ENCODE measurements around the gene BANP.
"Not testable (repeated sequence)": the region's sequence is repeated elsewhere in the genome, so short reads cannot be mapped to it uniquely, and the experiment has no call there.

BANP gene

DNA sequence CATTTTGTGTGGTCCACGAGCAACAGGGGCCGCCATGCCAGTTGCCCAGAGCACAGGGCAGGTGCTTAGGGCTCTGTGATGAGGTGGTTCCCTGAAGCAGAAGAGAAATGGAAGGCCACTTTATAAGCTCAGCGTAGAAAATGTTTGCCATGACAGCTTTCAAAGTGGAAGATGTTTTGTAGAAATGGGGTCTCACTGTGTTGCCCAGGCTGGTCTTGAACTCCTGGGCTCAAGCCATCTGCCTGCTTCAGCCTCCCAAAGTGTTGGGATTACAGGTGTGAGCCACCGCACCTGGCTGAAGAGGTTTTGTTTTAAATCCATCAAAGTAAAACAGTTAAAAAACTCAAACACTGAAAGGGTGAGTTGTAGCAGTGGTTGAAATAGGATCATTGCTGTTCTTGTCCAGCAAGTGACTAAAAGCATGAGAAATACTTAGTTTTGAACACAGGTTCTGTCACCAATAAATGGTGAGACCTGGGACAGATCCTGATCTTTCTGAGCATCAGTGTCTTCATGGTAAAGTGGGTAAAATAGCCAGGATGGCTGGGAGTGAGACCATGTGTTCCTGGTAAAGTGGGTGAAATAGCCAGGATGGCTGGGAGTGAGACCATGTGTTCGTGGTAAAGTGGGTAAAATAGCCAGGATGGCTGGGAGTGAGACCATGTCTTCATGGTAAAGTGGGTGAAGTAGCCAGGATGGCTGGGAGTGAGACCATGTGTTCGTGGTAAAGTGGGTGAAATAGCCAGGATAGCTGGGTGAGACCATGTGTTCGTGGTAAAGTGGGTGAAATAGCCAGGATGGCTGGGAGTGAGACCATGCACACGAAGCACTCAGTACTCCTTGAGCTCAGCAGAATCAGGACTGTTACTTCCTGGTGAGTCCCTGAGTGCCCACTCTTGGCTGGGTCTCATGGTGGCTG is 46.0 kb downstream of the BANP start:
- DNase-seq (ENCODE audit: low spot score): no peak

DNA sequence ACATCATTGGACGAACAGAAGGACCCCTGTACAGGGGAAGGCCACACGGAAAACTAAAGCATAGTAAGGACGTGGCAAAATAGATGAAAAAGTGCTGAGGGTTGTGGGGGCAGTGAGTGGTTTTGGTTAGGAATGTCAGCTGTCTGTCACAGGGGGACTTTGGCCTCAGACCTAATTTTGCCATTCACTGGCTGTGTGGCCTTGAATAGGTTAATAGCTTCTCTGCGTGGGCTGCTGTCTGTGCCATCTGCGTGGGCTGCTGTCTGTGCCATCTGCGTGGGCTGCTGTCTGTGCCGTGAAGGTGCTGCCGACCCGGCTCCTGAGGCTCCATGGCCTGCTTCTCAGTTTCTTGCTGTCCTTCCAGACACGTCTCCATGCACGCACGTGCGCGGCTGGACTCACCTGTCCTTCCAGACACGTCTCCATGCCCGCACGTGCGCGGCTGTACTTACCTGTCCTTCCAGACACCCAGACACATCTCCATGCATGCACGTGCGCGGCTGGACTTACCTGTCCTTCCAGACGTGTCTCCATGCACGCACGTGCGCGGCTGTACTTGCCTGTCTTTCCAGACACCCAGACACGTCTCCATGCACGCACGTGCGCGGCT is 47.1 kb downstream of the BANP start:
- DNase-seq (ENCODE audit: low spot score): not testable (repeated sequence)

DNA sequence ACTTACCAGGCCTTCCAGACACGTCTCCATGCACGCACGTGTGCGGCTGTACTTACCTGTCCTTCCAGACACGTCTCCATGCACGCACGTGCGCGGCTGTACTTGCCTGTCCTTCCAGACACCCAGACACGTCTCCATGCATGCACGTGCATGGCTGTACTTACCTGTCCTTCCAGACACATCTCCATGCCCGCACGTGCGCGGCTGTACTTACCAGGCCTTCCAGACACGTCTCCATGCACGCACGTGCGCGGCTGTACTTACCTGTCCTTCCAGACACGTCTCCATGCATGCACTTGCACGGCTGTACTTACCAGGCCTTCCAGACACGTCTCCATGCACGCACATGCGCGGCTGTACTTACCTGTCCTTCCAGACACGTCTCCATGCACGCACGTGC is 47.8 kb downstream of the BANP start:
- DNase-seq (ENCODE audit: low spot score): not testable (repeated sequence)

DNA sequence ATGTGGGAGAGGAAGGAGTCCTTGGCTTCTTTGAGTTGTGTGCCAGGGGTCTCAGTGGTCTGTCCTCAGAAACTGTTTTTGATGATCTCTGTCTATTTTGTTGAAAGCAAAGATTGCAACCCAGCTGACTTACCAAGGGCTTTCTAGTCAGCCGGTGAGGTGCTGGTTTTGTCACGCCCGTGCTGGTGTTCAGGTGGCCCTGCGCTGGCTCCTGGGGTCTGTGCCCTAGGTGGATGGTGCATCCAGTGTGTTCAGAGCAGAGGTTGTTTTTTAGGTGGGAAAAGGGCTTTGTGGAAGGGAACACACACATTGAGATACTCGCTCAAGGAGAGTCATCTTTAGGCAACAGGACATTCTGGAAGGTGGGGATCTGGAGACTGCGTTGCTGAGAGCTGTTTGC is 51.0 kb downstream of the BANP start:
- DNase-seq (ENCODE audit: low spot score): no peak

DNA sequence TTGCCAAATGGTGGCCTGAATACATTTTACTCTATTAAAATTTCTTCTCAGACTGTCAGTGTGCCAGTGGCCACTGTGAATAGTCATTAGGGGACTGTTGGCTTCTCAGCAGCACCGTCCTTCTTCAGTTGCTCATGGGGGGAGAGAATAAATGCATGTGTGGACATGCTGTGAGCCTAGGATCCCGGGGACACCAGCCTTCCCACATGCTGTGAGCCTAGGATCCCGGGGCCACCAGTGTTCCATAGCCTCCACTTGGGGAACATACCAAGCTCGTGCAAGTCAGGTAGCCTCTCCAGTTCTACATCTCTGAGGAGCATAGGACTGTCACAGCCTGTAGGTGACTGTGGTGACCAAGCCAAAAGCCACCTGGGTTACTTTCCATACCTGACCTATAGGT is 51.5 kb downstream of the BANP start:
- no peak for DNase-seq (ENCODE audit: low spot score)

DNA sequence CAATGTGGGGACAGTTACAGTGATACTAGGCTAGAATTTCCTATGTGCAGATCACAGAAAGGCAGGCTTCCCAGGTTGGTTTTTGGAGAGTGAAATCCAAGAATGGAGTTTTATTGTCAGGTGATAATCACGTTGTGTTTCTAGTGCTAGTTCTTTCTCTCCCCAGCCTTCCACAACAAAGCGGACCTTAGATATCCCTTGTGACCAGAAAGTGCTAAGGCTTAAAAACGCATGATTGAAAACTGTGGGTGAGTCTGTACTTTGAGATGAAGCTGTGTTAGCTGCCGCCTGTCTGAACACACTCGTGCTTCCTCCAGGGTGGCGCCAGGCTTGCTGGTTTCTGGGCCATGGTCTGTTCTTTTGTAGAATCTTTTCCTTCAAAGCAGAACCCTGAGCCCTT is 52.1 kb downstream of the BANP start:
- no peak for DNase-seq (ENCODE audit: low spot score)

DNA sequence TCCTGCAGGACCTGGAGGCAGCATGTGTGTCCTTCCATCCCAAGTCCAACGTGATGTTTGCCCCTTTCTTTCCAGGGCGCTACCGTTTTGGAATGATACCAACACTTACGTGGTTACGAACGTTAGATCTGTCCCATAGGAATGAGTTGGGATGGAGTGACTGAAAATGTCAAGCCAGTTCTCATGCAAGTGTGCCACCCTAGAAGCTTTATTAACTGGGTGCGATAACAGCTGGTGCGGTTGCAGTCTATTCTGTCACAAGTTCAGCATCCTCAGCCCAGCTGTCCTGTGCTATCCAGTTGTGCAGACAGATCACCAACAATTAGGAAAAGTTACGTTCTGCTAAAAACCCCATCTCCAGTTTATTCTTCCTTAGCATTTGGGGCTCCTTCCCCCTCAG is 52.5 kb downstream of the BANP start:
- no peak for DNase-seq (ENCODE audit: low spot score)

DNA sequence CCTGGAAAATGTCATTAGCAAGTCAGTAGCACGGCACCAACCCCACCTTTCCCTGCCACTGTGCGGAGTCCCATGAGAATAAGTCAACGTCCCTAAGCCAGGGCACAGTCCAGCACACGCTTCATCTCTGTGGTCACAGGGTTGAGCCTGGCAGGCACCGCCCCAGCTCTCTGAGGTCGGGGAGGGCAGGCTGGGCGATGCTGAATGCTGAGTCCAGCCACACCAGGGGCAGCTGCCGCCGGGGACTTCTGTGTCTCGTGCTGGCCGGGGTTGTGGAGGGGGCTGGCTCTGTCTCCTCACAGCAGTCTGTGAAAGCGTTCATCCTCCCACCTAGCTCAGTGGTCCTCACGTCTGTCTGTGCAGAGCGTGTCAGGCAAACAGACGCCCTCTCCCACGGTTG is 53.2 kb downstream of the BANP start:
- DNase-seq (ENCODE audit: low spot score): no peak

DNA sequence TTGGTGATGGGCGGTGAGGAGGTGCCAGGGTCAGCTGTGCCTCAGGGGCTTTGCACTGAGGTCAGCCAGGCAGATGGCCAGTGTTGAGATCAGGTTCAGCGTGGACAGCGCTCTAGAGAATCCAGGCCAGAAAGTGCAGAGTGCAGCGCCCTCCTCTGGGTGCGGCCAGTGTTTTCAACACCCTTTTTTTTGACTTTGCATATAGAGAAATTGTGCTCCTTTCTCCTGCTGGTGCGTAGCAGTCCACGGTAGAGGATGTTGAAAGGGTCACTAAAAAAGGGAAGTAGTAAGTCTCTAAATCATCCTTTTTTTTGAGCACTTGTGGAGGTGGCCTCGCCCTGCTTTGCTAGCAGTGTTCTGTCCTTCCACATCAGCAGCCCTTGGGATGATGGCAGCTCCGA is 53.9 kb downstream of the BANP start:
- DNase-seq (ENCODE audit: low spot score): no peak

DNA sequence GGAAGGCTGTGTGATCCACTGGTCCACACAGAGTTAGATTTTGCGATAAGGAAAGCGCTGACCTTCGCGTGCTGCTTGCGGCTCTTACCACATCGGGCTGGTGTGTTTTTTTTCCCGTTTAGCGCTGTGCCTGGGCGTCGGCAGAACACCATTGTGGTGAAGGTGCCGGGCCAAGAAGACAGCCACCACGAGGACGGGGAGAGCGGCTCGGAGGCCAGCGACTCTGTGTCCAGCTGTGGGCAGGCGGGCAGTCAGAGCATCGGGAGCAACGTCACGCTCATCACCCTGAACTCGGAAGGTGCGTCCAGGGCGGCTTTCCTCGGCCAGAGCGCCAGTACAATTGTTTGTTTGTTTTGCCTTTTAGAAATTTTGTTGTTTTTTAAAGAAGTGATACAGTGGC is 54.7 kb downstream of the BANP start:
- no peak for DNase-seq (ENCODE audit: low spot score)

DNA sequence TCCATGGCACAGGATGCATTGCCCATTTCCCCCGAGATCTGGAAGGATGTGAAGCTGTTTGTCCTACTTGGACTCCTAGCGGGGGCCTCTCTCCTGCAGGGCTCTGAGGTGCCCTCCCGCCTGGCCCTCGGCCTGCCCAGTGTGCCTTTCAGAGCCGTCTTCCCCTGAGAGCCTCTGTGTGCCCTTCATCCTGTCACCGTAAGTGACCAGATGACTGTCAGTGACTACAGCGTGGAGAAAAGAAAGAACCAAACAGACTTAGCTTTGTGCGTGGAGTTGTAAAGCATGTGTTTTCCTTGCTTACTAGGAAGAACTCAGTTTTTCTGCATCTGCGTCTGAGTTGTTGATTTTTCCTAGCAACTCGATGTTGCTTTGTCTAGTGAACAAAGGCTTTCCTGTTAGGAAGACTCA is 56.1 kb downstream of the BANP start:
- DNase-seq (ENCODE audit: low spot score): no peak

DNA sequence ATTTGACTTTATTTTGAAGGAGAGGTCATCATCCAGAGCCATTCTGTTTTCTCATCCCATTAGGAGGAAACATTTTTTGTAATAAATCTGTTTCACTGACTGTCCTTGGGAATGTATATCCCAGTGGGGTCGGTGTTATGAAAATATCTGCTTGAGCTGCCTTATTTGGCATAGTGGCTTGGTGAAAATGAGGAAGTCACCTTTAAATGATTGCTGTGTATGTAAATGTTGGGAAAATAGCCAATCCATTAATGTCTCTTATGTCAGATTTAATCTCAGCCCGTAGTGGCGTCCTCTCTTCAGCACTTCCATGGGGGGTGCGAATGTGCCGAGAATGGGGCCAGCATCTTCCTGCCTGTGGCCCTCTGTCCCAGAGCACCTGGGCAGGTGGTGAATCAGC is 57.6 kb downstream of the BANP start:
- DNase-seq (ENCODE audit: low spot score): no peak

DNA sequence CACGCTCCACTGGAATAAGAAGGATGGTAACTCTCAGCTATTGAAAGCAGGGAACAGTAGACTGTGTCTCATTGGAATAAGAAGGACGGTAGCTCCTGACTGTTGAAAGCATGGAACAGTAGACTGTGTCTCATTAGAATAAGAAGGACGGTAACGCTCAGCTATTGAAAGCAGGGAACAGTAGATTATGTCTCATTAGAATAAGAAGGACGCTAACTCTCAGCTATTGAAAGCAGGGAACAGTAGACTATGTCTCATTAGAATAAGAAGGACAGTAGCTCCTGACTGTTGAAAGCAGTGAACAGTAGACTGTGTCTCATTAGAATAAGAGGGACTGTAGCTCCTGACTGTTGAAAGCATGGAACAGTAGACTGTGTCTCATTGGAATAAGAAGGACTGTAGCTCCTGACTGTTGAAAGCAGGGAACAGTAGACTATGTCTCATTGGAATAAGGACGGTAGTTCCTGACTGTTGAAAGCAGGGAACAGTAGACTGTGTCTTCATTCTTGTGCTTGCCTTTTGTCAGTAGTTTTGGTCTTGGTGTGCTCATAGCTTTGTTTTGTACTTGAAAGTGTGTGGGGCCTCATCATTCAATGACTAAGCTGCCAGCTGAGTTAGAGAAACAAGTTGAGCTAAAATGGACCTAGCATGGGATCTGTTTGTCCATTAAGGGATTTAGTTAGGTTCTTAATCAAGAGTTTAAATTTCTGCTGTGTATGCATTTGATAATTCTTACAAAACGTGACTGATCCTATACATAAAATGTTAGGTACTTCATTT is 58.5 kb downstream of the BANP start:
- no peak for DNase-seq (ENCODE audit: low spot score)

DNA sequence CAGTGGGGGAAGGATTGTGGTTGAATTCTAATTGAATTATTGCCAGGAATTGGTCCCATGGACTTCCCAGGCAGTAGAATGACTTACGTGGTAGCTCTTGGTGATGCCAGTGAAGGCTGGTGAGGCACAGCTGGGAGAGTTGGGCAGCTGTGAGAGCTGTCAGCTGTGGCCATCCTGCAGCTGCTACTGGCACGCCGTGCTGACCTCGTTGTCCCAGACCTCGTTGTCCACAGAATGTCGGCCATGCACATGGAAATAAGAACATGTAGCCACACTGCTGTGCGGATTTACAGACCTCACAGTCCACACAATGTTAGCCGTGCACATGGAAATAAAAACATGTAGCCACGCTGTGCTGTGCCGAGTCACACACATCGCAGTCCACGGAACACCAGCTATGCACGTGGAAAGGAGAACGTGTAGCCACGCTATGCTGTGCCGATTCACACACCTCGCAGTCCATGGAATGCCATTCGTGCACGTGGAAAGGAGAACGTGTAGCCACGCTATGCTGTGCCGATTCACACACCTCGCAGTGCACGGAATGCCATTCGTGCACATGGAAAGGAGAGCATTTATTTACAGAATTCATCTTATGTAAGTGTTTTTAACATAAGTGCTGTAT is 59.2 kb downstream of the BANP start:
- DNase-seq (ENCODE audit: low spot score): no peak

DNA sequence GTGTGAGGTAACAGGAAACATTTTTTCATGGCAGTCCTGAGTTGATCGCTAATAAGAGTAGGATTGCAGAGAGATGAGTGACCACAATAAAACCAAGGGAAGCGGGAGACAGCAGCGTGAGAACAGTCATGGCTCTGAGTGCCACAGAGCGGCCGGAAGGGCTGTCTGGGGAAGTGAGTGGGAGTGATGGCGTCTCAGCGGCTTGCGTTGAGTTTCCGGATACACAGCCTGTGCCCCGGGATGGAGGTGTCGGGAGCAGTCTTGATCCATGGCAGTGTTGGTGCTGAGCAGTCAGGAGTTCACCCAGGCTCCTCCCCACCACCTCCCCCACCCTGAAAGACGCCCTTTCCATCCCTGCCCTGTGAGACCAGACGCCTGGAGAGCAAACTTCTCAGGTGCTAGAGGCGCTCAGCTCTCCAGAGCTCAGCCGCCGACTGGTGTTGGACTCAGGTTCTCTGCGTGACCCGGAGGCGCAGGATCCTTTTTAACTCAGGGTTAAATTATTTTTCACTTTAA is 59.8 kb downstream of the BANP start:
- DNase-seq (ENCODE audit: low spot score): no peak

DNA sequence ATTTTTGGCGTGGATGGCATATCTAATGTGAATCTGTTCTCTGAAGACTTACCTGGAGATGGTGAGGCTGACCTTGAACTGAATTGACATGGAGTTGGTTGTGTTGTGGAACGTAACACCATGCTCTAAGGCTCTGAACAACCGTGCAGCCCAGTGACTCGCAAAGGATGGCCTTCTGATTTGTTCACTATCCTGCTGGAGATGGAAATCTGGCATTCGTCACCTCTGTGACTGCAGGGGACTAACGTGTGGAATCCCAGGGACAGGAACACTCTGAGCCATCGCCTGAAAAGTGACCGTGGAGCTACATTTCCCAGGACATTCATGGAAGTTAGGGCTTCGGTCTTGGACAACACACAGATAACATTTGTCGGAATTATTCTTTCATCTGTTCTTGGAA is 61.1 kb downstream of the BANP start:
- DNase-seq (ENCODE audit: low spot score): no peak

DNA sequence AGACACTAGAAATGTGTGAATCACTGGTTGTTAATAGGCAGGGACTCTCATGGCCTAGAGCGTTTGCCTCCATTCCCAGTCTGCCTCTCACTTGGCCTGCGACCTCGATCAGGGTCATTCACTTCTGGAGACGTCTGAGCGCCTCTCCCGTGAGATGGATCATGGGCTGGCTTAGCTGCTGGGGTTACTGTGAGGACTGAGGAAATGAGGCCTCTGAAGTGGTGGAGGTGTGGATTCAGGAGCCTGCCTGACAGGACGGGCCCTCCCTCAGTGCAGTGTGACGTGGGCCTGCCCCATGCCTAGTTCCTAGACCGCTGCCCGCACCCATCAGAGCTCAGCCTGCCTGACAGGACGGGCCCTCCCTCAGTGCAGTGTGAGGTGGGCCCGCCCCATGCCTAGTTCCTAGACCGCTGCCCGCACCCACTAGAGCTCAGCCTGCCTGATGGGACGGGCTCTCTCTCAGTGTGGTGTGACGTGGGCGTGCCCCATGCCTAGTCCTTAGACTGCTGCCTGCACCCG is 61.9 kb downstream of the BANP start:
- no peak for DNase-seq (ENCODE audit: low spot score)

DNA sequence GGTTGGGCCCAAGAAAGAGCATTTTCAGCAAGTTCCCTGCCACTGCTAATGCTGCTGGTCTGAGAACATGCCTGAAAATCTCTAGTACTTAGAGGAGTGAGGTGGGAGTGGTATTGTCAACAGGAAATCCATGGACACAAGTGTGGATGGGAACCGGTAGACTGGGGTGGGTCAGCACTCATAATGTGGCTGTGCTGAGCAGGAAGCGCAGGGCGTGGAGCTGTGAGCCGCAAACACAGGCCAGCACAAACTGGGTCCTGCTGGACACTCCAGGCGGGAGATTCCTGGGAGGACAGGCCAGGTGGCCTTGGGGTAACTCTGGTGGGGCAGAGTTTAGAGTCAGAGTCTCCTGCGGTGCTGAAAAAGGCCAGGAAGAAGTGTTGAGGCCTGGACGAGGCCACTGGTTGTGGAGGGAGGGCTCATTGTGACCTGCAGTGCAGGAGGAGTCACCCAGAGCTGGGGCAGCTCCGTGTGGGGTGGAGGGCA is 62.6 kb downstream of the BANP start:
- no peak for DNase-seq (ENCODE audit: low spot score)

DNA sequence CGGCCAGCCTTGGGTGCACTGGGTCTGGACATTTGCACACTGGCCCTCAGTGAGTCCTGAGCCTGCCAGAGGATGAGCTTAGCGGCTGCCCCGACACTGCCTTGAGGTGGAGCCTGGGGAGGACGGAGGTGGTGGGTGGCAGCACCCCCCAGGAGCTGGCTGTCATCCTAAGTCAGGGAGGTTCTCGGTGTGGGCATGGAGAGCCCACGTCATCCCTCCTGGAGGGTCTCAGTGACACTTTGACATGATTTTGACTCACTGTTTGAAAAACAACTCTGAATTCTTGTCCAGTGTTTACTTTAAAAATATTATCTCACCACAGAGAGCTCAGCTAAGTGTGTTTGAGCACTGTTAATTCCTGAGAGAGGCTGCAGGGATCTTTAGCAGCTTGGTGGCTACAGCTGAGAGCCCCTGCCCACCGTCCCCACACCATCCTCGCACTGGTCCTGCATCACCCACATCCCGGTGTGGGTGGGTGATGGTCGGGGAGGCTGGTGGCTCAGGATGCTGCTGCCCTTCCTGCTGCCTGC is 63.1 kb downstream of the BANP start:
- DNase-seq (ENCODE audit: low spot score): no peak

DNA sequence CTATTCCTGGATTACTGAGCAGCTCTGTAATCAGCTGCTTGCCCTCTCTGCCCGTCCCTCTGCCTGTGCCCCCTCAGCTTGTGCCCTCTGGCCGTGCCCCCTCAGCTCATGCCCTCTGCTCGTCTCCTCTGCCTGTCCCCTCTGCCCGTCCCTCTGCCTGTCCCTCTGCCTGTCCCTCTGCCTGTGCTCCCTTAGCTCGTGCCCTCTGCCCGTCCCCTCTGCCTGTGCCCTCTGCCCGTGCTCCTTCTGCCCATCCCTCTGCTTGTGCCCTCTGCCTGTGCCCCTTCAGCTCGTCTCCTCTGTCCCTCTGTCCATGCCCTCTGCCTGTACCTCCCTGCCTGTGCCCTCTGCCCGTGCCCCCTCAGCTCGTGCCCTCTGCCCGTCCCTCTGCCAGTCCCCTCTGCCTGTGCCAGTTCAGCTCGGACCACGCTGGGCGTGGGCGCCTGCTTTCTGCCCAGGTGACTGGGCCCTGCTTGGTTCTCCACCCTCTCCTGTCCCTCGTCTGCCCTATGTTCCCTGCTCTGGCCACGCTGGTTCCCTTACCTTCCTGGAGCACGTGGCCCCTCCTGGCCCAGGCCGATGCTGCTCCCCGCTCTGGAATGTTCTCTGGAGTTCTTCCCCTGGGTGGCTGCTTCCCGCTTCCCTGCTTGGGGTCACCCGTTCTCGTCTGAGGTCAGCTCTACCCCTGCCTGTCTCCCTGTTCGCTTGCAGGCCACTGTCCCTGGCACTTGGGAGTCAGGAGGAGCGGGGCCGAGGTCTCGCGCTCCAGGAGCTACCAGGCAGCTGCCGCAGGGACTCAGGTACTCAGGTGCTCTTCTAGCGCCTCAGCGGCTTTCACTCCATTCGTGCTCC is 63.9 kb downstream of the BANP start:
- DNase-seq (ENCODE audit: low spot score): no peak

DNA sequence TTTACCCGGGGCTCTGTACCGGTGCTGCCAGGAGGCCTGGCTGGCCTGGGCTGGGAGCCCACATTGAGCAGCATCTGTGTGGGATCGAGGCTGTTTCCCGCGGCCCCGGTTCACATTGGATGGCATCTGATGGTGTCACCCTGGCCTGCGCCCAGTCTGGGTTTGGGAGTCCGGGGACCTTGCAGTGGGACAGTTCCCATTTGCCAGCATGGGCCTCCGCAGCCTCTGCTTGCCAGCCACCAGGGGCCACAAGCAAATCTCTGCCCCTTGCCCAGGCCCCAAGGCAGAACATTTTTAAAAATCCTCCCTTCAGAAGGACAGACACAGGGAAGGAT is 64.5 kb downstream of the BANP start:
- no peak for DNase-seq (ENCODE audit: low spot score)
